Stimulated activated CD4-positive, alpha-beta T cell treated with anti-CD3 and anti-CD28 coated beads, Interleukin-12 subunit alpha, Interleukin-12 subunit beta, amount 100 ng/mL, for 24 hours (primary cell): ENCODE results near the gene ATF4.
"Not testable (repeated sequence)": the region's sequence is repeated elsewhere in the genome, so short reads cannot be mapped to it uniquely, and the experiment has no call there.

Source experiments
- DNase-seq, 2 experiments: peaks; one replicate each; pipeline ENCODE4 v3.0.0-alpha.2; 2020; ENCODE audit warnings: low read depth in 2 of 2

Gene ATF4

GRCh38 chr22:39489094-39490068 lies 31.0 kb upstream of the ATF4 start:
- DNase-seq = no peak

GRCh38 chr22:39490135-39490798 lies 30.1 kb upstream of the ATF4 start:
- peak; percentile 66 to 76 for DNase-seq

GRCh38 chr22:39490966-39491680 lies 29.2 kb upstream of the ATF4 start:
- DNase-seq = no peak

DNA sequence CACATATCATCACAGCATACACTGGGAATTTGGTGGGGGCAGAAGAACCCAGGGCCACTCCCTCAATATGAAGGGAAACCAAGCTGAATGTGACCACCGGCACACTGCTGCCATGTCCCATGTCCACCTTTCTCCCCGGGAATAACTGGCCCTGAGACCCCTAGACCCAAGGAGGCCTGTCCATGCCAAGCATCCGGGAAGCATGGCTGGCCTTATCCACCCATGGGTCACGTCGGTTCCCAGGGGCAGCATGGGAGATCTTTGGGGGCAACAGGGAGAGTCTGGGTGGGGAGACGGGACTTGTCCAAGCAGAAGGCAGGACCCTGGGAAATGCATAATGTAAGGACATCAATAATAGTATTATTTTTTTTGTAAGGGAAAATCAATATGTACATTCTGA lies 28.7 kb upstream of the ATF4 start:
- DNase-seq = no peak

- no peak for DNase-seq
Measured at GRCh38 chr22:39492186-39492585, 28.2 kb upstream of the ATF4 start.

GRCh38 chr22:39493759-39494158 lies 26.6 kb upstream of the ATF4 start:
- DNase-seq = no peak

DNA sequence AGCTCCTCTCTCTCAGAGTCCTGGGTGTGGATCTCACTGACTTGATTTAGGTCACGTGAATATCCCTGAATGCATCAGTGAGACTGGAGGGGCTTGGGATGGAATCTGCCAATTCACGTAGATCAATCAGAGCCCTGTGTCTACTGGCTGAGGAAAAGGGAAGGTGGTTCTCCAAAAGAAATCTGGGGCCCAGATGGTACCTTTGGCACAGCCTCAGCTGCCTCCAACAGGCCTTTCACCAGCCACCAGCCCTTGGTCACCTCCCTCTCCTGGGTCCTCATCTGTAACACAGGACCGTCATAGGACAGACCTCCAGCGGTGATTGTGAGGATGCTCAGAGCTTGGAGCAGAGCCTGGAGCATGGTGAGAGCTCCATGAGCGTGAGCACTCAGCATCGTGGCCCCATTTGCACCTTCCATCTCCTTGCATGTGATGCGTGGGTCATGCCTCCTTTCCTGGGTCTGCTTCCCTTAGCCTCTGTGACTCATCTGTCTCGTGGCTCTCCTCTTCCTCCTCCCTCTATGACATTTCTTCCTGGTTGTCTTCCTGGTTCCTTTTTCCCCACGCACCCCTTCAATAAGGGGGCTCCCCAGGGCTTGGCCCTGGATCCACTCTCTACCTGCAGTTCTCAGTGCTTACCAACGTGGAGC lies 25.8 kb upstream of the ATF4 start:
- no peak for DNase-seq

- DNase-seq = peak; percentile 33 to 58
Measured at GRCh38 chr22:39496131-39496838, 24.1 kb upstream of the ATF4 start.

- DNase-seq = no peak
Measured at GRCh38 chr22:39497429-39497828, 22.9 kb upstream of the ATF4 start.

DNA sequence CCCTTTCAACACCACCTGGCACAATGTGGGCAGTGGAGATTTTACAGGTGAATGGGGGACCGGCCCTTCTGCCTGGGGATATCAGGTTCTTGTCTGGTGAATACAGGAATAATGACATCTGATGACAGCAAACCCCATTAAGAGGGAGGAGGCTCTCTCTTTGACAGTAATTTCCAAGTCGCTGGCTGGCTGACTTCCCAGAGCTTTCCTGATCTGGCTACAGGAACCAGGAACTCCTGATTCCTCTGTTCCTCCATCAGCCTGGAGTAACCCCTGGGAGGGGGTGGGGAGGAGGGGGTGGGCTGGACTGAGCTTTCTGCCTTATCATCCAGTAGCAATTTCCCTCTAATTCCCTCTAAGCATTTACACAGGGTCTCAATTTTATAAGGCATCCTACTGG lies 22.0 kb upstream of the ATF4 start:
- no peak for DNase-seq

DNA sequence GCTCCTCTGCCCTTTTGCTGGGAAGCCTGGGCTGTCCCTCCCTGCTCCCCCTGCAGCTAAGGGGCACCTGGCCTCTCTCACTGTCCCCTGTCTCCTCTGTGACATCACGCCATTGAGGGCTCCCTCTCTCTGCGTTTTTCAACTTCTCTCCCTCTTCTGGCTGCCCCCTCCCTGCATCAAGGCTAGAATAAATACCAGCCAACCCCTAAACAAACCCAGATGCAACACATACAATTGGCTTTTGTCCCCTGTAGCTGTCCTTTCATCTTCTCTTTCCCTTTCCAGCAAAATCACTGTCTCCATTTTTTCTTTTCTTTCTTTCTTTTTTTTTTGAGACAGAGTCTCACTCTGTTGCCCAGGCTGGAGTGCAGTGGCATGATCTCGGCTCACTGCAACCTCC lies 21.6 kb upstream of the ATF4 start:
- DNase-seq = no peak

DNA sequence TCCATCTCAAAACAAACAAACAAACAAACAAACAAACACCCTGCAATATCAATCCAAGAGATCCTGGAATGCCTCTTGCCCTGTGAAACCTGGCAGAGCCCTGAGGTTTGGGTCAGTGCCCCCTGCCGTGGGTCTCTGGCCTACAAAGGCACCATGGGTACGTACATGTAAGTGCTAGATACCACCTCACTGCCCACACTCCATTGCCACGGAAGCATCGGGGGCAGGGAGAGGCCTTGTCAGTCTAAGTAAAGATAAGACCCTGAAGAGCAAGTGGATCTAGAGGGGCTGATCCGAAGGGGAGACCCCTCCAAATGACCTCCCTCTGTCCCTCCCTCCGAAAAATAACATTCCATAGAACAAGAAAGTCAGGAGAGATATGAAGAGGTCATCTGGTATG lies 20.3 kb upstream of the ATF4 start:
- DNase-seq = no peak

DNA sequence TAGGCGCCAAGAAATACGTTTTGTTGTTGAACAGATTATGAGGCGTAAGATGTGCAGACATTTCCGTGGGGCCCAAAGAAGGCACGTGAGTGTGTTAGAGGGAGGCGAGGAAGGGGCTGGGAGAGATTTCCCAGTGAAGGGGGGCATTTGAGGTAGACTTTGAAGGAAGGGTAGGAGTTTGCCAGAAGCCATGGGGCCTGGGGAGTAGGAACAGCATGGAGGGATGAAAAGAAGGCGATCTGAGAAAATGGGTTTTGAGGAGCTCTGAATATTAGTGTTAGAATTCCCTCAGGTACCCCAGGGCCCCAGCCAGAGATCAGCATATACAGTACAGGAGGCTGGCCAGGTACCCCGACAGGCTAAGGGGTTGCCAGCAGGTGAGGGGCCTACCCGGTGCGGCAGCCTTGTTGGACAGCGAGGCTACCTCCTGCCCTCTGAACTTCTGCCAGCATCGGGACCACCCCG lies 18.7 kb upstream of the ATF4 start:
- no peak for DNase-seq

- peak; percentile 85 to 94 for DNase-seq
Measured at GRCh38 chr22:39502109-39502788, 18.1 kb upstream of the ATF4 start, which contains the start of gene MIEF1. Gene MIEF1 (plus strand): TSS chr22:39502290. CDS start chr22:39511295, 9,005 bp downstream.

DNA sequence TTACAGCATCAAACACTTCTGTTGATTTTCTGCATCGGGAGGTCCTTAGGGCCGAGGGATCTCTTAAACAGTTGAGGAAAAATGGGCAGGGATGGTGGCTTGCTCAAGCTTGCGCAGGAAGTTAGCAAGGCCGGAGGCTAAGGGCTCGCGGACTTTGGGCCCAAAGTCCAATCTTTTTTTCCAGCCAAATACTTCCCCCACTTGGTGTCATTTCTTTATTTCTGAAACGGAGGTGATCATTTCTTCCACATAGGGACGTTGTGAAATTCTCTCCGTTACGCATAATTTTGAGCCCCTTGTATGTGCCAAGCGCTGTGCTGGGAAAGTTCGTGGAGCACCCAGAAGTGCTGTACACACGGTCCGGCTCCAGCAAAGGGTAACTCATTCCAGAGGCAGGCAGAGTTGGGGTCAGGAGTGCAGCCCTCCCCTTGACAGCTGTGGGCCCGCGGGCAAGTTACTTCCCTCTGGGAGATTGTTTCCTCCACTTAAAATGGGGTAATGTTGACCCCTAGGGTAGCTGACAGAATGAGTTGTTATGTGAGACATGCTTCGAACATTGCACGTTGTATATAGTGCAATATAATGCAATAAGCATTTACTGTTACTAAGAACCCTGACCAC lies 17.5 kb upstream of the ATF4 start:
- DNase-seq = no peak

GRCh38 chr22:39503630-39504029 lies 16.7 kb upstream of the ATF4 start:
- DNase-seq = no peak

GRCh38 chr22:39504071-39504470 lies 16.3 kb upstream of the ATF4 start:
- DNase-seq = no peak

DNA sequence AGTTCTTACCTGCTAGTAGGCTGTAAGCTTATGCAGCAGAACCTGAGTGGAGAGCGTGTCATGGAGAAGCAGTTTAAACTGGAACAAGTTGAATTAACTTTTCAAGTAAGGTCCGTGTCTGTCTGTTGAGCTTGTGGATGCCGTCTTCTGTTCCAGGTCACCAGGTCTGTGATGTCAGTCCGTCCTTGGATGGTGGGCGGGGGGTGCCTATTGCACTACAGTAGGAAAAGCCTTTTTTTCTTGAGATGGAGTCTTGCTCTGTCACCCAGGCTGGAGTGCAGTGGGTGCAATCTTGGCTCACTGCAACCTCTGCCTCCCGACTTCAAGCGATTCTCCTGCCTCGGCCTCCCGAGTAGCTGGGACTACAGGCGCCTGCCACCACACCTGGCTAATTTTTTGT lies 13.3 kb upstream of the ATF4 start:
- not testable (repeated sequence) for DNase-seq

DNA sequence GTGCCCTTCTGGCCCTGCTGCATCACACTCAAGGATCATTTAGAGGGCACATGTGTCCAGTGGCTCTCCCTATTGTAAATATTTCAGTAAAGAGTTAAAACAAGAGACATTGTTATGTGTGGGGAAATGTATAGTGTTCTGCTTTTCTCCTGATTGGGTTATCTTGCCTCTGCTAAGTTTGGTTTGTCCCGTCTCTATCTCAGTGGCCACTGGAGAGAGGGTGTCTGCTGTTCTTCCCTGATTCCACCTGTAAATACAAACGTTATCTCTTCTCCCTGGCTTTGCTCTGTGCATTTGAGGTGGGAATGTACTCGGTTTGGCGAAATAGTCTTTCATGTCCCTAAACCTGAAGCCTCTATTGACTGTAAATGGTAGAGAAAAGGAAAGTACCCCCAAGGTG lies 12.0 kb upstream of the ATF4 start:
- no peak for DNase-seq
